SK-N-SH treated with all-trans-retinoic acid at 6 μM for 48 hours (cell line): ENCODE results near the gene MANBA.

ENCODE experiments used
- ATAC-seq: fragments of 200-7000 bp; cut with Tn5 transposase; 3 replicates; pipeline ENCODE4 v1.9.1; 2020; ENCODE audit warnings: mild to moderate bottlenecking, moderate library complexity
- ARNTL ChIP-seq: fragments of 450-650 bp; formaldehyde crosslinking; IDR thresholded peaks from 2 replicates; pipeline ENCODE4 v1.5.0; 2020; ENCODE audit warnings: low read depth, mild to moderate bottlenecking, moderate library complexity, borderline replicate concordance
- BACH2 ChIP-seq: fragments of 250-450 bp; sonication (Bioruptor Pico); IDR thresholded peaks from 2 replicates; pipeline ENCODE4 v1.9.0; 2021; ENCODE audit warnings: mild to moderate bottlenecking, borderline replicate concordance
- CREB5 ChIP-seq: fragments of 250-450 bp; sonication (Bioruptor Pico); IDR thresholded peaks from 2 replicates; pipeline ENCODE4 v1.5.1; 2020; ENCODE audit warnings: low read depth, mild to moderate bottlenecking, moderate library complexity
- CSDC2 ChIP-seq: fragments of 250-450 bp; sonication (Bioruptor Pico); IDR thresholded peaks from 2 replicates; pipeline ENCODE4 v1.5.0; 2020; ENCODE audit warnings: mild to moderate bottlenecking, moderate library complexity
- ESRRG ChIP-seq: fragments of 250-450 bp; sonication (Bioruptor Pico); IDR thresholded peaks from 2 replicates; pipeline ENCODE4 v1.6.1; 2021; ENCODE audit warnings: mild to moderate bottlenecking
- ISL1 ChIP-seq: fragments of 250-450 bp; sonication (Bioruptor Pico); IDR thresholded peaks from 2 replicates; pipeline ENCODE4 v2.1.2; 2022; ENCODE audit warnings: mild to moderate bottlenecking, moderate library complexity
- OSR1 ChIP-seq: fragments of 250-450 bp; sonication (Bioruptor Pico); IDR thresholded peaks from 2 replicates; pipeline ENCODE4 v1.8.0; 2022; ENCODE audit warnings: moderate library complexity, mild to moderate bottlenecking, inconsistent platforms
- RARB ChIP-seq: fragments of 250-450 bp; sonication (Bioruptor Pico); IDR thresholded peaks from 2 replicates; pipeline ENCODE4 v1.8.0; 2021; ENCODE audit warnings: mild to moderate bottlenecking, moderate library complexity
- SNAI2 ChIP-seq: fragments of 250-450 bp; sonication (Bioruptor Pico); IDR thresholded peaks from 2 replicates; pipeline ENCODE4 v1.5.0; 2020; ENCODE audit warnings: mild to moderate bottlenecking, moderate library complexity
- TCF4 ChIP-seq: fragments of 250-450 bp; sonication (Bioruptor Pico); IDR thresholded peaks from 2 replicates; pipeline ENCODE4 v1.8.0; 2021; ENCODE audit warnings: mild to moderate bottlenecking, moderate library complexity, borderline replicate concordance
- TOX ChIP-seq: fragments of 250-450 bp; sonication (Bioruptor Pico); IDR thresholded peaks from 2 replicates; pipeline ENCODE4 v1.8.0; 2021; ENCODE audit warnings: mild to moderate bottlenecking, moderate library complexity, borderline replicate concordance
- TSHZ2 ChIP-seq: fragments of 250-450 bp; sonication (Bioruptor Pico); IDR thresholded peaks from 2 replicates; pipeline ENCODE4 v1.5.0; 2020; ENCODE audit warnings: mild to moderate bottlenecking, moderate library complexity
- ZFP3 ChIP-seq: fragments of 250-450 bp; sonication (Bioruptor Pico); IDR thresholded peaks from 2 replicates; pipeline ENCODE4 v1.5.0; 2020; ENCODE audit warnings: mild to moderate bottlenecking, moderate library complexity
- ZFP30 ChIP-seq: fragments of 450-650 bp; formaldehyde crosslinking; IDR thresholded peaks from 2 replicates; pipeline ENCODE4 v1.5.0; 2022; ENCODE audit warnings: mild to moderate bottlenecking, moderate library complexity
- ZNF565 ChIP-seq: fragments of 450-650 bp; formaldehyde crosslinking; conservative IDR thresholded peaks from 2 replicates; pipeline ENCODE4 v1.5.0; 2020; ENCODE audit warnings: low read depth, mild to moderate bottlenecking, moderate library complexity
- ZNF70 ChIP-seq: fragments of 450-650 bp; formaldehyde crosslinking; IDR thresholded peaks from 2 replicates; pipeline ENCODE4 v1.5.0; 2020; ENCODE audit warnings: mild to moderate bottlenecking, moderate library complexity
- ZNF8 ChIP-seq: fragments of 450-650 bp; formaldehyde crosslinking; IDR thresholded peaks from 2 replicates; pipeline ENCODE4 v1.5.0; 2020; ENCODE audit warnings: mild to moderate bottlenecking, moderate library complexity
- TF ChIP-seq, protein P1 (sequence below): fragments of 250-450 bp; sonication (Bioruptor Pico); IDR thresholded peaks from 2 replicates; pipeline ENCODE4 v1.8.0; 2021; ENCODE audit warnings: low read depth, mild to moderate bottlenecking, moderate library complexity, borderline replicate concordance
- TF ChIP-seq, protein P2 (sequence below): fragments of 250-450 bp; sonication (Bioruptor Pico); IDR thresholded peaks from 2 replicates; pipeline ENCODE4 v1.8.0; 2020; ENCODE audit warnings: mild to moderate bottlenecking, moderate library complexity, borderline replicate concordance
- TF ChIP-seq, protein P3 (sequence below): fragments of 250-450 bp; sonication (Bioruptor Pico); IDR thresholded peaks from 2 replicates; pipeline ENCODE4 v1.5.1; 2021; ENCODE audit warnings: mild to moderate bottlenecking, moderate library complexity

MANBA gene

GRCh38 chr4:102693861-102694260 lies 66.9 kb downstream of the MANBA start:
- no peak for ATAC-seq

DNA sequence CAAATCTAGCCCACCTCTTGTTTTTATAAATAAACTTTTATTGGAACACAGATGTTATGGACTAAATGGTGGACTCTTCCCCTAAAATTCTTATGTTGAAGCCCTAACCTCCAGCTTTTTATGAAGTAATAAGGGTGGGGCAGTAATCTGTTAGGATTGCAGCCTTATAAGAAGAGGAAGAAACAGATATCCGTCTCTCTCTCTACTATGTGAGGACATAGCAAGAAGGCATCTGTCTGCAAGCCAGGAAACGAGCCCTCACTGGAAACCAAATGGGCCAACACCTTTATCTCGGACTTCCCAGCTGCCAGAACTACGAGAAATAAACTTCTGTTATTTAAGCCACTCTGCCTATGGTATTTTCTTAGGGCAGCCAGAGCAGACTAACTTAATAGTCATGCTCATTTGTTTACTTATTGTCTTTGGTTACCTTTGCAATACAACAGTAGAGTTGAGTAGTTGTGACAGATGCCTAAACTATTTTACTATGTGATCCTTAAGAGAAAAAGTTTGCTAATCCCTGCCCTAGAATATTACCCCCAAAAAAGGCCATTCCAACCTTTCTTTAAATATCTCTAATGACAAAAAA lies 67.4 kb downstream of the MANBA start:
- ATAC-seq: no peak
- TF ChIP-seq ZFP3 (no peak), ESRRG (no peak), ZNF565 (CRISPR knock-in tag) (no peak), TCF4 (CRISPR knock-in tag) (no peak), CREB5 (CRISPR knock-in tag) (no peak), TOX (CRISPR knock-in tag) (no peak), ZFP30 (CRISPR knock-in tag) (no peak), TSHZ2 (no peak), ZNF70 (no peak), SNAI2 (CRISPR knock-in tag) (no peak), ARNTL (CRISPR knock-in tag) (no peak), ZNF8 (CRISPR knock-in tag) (no peak), CSDC2 (CRISPR knock-in tag) (no peak), OSR1 (no peak), ISL1 (CRISPR knock-in tag) (no peak)
- TF ChIP-seq, protein P1, sequence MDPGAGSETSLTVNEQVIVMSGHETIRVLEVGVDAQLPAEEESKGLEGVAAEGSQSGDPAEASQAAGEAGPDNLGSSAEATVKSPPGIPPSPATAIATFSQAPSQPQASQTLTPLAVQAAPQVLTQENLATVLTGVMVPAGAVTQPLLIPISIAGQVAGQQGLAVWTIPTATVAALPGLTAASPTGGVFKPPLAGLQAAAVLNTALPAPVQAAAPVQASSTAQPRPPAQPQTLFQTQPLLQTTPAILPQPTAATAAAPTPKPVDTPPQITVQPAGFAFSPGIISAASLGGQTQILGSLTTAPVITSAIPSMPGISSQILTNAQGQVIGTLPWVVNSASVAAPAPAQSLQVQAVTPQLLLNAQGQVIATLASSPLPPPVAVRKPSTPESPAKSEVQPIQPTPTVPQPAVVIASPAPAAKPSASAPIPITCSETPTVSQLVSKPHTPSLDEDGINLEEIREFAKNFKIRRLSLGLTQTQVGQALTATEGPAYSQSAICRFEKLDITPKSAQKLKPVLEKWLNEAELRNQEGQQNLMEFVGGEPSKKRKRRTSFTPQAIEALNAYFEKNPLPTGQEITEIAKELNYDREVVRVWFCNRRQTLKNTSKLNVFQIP (CRISPR knock-in tag): no peak
- TF ChIP-seq, protein P2, sequence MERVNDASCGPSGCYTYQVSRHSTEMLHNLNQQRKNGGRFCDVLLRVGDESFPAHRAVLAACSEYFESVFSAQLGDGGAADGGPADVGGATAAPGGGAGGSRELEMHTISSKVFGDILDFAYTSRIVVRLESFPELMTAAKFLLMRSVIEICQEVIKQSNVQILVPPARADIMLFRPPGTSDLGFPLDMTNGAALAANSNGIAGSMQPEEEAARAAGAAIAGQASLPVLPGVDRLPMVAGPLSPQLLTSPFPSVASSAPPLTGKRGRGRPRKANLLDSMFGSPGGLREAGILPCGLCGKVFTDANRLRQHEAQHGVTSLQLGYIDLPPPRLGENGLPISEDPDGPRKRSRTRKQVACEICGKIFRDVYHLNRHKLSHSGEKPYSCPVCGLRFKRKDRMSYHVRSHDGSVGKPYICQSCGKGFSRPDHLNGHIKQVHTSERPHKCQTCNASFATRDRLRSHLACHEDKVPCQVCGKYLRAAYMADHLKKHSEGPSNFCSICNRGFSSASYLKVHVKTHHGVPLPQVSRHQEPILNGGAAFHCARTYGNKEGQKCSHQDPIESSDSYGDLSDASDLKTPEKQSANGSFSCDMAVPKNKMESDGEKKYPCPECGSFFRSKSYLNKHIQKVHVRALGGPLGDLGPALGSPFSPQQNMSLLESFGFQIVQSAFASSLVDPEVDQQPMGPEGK (CRISPR knock-in tag): no peak
- TF ChIP-seq, protein P3, sequence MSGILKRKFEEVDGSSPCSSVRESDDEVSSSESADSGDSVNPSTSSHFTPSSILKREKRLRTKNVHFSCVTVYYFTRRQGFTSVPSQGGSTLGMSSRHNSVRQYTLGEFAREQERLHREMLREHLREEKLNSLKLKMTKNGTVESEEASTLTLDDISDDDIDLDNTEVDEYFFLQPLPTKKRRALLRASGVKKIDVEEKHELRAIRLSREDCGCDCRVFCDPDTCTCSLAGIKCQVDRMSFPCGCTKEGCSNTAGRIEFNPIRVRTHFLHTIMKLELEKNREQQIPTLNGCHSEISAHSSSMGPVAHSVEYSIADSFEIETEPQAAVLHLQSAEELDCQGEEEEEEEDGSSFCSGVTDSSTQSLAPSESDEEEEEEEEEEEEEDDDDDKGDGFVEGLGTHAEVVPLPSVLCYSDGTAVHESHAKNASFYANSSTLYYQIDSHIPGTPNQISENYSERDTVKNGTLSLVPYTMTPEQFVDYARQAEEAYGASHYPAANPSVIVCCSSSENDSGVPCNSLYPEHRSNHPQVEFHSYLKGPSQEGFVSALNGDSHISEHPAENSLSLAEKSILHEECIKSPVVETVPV (CRISPR knock-in tag): no peak

More at GRCh38 chr4:102693861-102694260, 66.9 kb downstream of the MANBA start:
- TF ChIP-seq, protein P2 (CRISPR knock-in tag): no peak
- TF ChIP-seq ZFP3 (no peak), ZNF70 (no peak), CSDC2 (CRISPR knock-in tag) (no peak), ESRRG (no peak), CREB5 (CRISPR knock-in tag) (no peak), BACH2 (CRISPR knock-in tag) (no peak), RARB (CRISPR knock-in tag) (no peak), TOX (CRISPR knock-in tag) (no peak), OSR1 (no peak), SNAI2 (CRISPR knock-in tag) (no peak), TCF4 (CRISPR knock-in tag) (no peak), ZFP30 (CRISPR knock-in tag) (no peak), ARNTL (CRISPR knock-in tag) (no peak), ZNF565 (CRISPR knock-in tag) (no peak), ZNF8 (CRISPR knock-in tag) (no peak), ISL1 (CRISPR knock-in tag) (no peak)
